ENCODE data around the gene MAP1LC3B2. TPM values are rescaled to one million over a fixed set of nuclear protein-coding genes. Genes with fewer than 3 reads are reported as not detected.
"Not testable (repeated sequence)": the region's sequence is repeated elsewhere in the genome, so short reads cannot be mapped to it uniquely, and the experiment has no call there.

Gene MAP1LC3B2
- total RNA-seq, 1 donor from 2014 or later = 0.13 TPM

DNA sequence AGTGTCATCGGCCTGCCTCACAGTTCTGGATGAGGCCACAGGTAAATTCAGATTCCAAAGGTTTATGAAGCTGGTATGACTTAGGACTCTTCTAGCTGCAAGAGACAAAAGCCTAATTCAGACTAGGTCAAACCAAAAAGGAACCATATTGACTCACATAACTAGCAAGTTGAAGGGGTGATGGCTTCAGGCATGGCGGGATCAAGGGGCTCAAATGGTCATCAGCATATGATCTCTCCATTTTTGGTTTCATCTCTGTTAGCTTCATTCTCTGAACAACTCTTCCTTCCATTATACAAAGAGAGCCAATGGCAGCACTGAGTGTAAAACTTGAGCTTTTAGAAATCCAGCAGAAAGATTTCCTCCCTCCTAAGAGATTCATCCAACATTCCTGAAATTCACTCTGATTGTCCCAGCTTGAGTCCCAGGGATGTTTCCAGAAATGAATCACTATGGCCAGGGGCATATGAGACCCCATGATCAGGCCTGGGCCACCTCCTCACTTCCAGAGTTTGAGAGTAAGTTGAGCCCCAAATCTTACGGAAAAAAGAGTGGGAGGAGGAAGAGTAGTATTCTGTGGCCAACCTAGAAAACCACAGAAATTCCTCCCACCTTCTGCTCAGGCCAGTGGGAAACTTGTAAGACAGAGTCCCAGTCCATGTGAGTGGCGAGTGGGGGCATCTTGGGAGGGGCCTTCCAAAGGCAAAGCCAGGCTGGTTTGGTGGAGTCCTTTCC, 2.0 kb upstream of the MAP1LC3B2 start:
- DNase-seq (ENCODE audit: low read depth in 2 of 2) = no peak

DNA sequence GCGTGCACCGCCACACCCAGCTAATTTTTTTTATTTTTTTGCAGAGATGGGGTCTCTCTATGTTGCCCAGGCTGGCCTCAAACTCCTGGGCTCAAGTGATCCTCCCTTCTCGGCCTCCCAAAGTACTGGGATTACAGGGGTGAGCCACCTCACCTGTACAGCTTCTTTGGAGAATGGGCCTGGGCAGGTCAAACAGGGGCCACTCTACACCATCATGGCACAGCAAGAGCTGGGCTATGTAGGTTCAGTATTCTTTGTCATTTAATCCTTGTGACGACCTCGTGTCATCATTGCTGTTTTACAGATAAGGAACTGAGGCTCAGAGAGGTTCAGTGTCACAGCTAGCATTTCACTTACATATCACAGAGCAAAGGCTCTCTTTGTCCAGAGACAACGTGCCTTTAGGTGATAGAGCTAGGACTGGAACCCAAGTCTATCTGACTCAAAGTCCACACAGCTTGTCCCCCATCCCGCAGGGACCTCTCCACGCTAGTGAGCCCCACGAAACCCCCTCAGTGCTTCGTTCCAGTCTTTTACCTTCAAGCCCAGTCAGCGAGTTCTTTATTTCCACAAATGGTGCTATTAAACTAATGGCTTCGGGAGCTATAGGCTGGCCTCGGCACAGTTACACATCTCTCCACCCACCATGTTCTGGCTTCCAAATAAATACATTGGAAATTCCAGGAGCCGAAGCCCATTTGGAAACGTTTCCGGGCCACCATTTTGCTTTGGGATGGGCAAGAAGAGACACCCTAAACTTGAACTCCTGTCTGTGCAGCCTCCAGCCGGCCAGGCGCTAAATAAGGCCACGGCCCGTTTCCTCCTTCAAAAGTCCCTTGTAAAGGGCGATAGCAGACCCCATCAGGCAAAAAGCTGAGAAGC, 660 bp upstream of the MAP1LC3B2 start:
- no peak for DNase-seq (ENCODE audit: low read depth in 2 of 2)

DNA sequence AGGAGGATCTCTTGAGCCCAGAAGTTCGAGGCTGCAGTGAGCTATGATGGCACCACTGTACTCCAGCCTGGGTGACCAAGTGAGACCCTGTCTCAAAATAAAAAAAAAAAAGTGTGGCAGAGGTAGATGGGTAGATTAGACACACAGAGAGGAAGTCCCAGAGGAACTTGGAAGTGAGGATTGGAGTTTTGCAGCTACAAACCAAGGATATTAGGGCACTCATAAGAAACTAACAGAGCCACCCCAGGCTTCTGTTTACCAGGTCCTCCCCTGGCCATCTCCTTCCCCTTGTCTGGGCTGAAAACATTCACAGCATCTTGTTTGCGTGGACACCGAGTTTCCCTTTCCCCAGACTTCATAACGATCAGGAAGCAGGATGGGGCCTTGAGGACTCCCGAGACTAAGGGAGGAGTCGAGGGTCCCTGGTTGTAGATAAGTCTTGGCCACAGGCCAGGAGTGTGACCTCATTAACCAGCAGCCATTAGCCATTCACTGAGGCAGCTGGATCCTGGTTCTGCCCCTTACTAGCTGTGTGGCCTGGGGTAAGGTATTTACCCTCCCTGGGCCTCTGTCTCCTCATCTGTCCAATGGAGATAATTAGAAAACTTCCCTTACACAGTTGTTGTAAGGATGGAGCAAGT, 2.1 kb downstream of the MAP1LC3B2 start:
- DNase-seq (ENCODE audit: low read depth in 2 of 2) = no peak

DNA sequence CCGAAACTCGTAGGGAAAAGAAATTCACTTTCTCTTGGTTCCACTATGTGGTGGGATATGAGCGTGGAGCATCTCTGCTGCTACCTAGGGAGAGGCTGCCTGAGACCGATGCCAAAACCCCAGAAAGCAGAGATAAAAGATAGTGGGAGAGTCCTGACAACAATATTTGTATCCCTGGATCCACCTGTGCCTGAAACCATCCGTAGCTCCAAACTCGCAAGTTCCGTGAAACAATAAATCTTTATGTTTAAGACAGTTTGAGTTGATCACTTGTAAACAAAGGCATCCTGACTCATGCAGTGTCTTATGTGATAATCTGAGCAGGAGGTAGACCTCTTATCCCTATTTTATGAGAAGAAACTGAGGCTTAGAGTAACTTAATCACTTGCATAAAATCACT, 2.9 kb downstream of the MAP1LC3B2 start:
- DNase-seq (ENCODE audit: low read depth in 2 of 2) = no peak

DNA sequence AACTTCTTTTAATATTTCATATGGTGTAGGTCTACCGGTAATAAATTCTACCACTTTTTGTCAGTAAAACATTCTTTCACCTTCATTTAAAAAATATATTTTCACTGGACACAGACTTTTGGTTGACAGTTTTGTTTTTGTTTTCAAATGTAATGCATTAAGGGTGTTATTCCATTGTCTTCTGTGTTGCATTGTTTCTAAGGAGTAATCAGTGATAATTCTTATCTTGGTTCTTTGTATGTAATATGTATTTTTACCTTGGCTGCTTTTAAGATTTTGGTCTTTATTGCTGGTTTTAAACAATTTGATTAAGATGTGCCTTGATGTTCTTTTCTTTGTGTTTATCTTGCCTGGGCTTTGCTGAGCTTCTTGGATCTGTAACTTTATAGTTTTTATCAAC, 4.1 kb downstream of the MAP1LC3B2 start:
- DNase-seq (ENCODE audit: low read depth in 2 of 2) = no peak

DNA sequence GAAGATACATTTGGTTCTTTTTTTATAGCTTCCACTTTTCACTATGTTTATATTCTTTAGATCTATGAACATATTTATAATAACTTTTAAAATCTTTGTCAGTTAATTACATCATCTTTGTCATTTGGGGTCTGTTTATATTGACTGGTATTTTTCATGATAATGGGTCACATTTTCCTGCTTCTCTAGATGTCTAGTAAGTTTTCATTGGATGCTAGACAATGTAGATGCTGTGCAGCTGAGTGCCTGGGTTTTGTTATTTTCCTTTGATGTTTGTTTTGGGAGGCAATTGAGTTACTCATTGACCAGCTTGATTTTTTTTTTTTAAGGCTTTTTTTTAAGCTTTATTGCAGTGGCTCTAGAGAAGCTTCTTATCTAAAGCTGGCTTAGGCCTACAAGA, 4.9 kb downstream of the MAP1LC3B2 start:
- DNase-seq (ENCODE audit: low read depth in 2 of 2) = no peak

DNA sequence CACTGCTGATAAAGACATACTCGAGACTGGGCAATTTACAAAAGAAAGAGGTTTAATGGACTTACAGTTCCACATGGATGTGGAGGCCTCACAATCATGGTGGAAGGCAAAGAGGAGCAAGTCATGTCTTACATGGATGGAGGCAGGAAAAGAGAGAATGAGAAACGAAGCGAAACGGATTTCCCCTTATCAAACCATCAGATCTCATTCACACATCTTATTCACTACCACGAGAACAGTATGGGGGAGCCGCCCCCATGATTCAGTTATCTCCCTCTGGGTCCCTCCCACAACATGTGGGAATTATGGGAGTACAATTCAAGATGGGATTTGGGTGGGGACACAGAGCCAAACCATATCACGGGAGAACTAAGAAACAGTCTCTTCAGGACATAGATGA, 6.0 kb downstream of the MAP1LC3B2 start:
- not testable (repeated sequence) for DNase-seq (ENCODE audit: low read depth in 2 of 2)

DNA sequence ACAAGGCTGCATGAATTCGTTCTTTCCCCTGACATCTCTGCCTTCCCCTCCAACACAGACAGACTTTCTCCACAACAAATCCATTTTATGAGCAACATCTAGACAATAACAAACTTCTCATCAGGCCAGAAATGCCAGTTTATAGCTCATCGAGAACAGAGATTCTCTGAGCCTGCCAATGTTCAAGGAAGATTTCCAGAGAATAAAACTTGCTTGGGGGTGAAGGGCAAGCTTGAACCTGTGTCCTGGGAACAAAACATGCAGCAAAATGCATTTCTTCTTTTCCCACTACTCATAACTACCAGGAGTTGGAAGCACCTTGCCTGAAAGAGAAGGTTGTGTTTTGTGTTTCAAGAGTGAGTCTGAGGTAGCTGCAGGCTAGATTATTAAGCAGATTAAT, 6.8 kb downstream of the MAP1LC3B2 start:
- DNase-seq (ENCODE audit: low read depth in 2 of 2) = no peak

DNA sequence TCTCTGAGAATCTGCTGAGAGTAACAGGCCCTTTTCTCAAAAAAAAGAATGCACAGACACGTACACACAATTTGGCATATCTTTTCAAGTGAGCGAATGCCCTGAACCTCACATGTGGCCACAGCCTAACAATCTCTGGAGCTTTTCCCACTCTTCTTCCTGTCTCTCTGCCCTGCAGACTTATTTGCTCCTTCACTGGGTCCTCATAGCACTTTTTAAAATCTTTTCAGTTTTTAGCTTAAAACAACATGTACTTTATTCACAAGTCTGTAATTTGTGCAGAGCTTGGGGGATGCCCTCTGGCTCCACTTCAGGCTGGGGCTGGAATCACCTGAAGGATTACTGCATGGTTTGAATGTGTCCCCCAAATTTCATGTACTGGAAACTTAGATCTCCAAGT, 9.0 kb downstream of the MAP1LC3B2 start:
- DNase-seq (ENCODE audit: low read depth in 2 of 2) = no peak

DNA sequence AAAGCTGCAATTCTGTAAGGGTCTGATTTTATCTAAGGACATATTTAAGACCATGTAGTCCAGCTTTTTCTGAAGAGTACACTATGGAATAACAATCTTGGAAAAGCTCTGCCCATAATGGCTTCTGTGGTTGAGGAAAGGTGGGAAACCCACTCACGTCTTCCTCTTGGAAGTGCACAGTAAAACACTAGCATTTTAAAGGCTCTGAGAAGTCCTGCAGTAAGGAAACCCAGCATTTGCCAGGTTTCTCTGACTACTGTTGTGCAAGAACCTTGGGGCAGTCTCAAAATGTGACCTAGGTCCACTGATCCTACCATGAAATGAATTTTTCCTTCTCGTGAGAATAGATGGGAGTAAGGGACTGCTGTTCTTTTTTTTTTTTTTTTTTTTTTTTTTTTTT, 11.9 kb downstream of the MAP1LC3B2 start:
- DNase-seq (ENCODE audit: low read depth in 2 of 2) = no peak

DNA sequence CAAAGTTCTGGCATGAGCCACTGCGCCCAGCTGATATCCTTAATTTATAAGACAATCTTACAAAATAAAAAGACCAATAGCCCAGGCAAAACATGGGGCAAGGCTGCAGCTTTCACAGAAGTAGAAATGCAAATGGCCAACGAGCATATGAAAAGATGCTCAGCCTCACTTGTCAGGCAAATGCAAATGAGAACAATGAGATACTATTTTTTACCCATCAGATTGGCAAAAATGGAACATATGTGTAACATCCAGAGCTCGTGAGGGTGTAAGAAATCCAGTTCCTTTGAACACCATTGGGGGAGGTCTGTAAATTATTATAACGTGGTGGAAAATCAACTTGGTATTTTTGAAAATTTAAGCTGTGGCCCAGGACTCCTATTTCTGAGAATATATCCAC, 14.6 kb downstream of the MAP1LC3B2 start:
- DNase-seq (ENCODE audit: low read depth in 2 of 2) = no peak

DNA sequence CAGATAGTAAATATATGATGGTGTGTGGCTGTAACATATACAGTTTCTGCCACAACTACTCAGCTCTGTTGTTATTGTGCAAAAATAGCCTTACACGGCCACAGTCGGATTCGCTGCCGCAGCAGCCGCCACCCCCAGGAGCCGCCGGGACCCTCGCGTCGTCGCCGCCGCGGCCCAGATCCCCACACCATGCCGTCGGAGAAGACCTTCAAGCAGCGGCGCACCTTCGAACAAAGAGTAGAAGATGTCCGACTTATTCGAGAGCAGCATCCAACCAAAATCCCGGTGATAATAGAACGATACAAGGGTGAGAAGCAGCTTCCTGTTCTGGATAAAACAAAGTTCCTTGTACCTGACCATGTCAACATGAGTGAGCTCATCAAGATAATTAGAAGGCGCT, 16.6 kb downstream of the MAP1LC3B2 start:
- DNase-seq (ENCODE audit: low read depth in 2 of 2) = not testable (repeated sequence)

DNA sequence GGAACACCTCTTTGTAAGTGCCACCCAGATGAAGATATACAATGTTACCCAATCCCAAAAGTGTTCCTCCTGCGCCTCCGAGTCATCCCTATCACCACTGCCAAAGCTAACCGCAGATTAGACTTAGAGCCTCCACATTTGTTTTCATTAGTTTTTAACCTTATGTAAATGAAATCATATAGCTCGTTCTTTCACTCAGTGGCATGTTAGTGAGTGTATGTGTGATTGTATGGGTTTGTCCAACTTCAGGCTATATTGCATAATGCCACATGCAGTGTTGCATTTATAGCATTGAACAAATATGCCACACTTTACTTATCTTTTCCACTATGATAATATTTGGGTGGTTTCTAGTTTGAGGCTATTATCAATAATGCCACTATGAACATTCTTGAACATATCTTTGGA, 18.0 kb downstream of the MAP1LC3B2 start:
- DNase-seq (ENCODE audit: low read depth in 2 of 2) = no peak

DNA sequence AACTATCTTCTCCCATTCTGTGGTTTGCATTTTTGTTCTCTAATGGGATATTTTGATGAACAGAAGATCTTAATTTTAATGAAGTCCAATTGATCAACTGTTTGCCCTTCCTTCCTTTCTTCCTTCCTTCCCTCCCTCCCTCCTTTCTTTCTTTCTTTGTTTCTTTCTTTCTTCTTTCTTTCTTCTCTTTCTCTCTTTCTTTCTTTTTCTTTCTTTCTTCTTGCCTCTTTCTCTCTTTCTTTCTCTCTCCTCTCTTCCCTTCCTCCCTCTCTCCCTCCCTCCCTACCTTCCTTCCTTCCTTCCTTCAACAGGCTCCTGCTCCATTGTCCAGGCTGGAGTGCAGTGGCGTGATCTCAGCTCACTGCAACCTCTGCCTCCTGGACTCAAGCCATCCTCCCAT, 18.9 kb downstream of the MAP1LC3B2 start:
- no peak for DNase-seq (ENCODE audit: low read depth in 2 of 2)

DNA sequence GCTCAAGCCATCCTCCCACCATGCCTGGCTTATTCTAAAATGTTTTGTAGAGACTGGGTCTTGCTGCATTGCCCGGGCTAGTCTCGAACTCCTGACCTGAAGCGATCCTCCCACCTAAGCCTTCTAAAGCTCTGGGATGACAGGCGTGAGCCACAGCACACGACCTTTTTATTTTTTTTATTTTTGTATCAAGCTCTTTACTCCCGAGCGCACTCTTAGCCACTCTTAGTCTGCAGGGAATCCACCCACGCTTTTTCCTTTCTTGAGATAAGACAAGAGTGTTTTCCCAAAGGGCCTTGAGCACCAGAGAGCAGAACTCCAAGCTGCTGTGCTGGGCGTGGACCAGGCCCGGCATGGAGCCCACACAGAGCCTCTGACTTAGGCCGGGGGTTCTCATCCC, 23.4 kb downstream of the MAP1LC3B2 start:
- no peak for DNase-seq (ENCODE audit: low read depth in 2 of 2)

DNA sequence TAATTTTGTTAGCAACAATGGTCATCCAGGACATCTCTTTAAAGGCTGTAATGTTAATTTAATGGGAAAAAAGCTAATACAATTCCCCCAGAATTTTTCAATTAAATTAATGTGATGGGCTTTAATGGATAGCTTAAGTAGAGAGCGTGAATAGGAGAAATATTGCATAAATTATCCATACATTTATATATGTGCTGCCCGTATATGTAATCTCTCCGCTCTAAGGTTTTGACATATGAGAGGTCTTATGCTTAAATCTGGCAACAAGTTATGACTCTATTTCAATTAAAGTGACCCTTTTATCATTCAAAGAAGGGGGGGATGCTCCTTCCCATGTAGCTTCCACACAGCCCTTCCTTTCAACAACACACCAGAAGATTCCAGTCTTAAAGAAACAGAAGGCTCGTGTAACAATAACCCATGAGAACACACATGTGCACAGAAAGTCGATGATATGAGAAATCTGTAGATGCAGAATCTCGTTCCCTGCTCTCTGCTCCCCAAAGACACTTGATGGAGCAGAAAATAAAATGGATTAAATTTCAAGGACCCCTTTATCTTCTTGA, 24.0 kb downstream of the MAP1LC3B2 start:
- no peak for DNase-seq (ENCODE audit: low read depth in 2 of 2)

DNA sequence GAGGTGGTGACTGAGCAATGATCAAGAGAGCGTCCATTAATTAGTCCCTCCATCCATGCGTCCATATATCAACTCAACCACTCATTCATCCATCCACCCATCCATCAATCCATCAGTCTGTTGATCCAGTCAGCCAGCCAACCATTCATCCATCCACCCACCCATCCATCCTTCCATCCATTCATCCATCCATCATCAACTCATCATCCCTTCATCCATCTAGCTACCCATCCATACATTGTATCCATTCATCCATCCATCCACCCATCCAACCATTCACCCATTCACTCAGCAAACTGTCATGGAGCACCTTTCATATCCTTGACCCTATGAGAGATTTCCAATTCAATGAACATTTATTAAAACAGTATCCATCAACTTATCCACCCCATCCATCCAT, 28.1 kb downstream of the MAP1LC3B2 start:
- no peak for DNase-seq (ENCODE audit: low read depth in 2 of 2)

DNA sequence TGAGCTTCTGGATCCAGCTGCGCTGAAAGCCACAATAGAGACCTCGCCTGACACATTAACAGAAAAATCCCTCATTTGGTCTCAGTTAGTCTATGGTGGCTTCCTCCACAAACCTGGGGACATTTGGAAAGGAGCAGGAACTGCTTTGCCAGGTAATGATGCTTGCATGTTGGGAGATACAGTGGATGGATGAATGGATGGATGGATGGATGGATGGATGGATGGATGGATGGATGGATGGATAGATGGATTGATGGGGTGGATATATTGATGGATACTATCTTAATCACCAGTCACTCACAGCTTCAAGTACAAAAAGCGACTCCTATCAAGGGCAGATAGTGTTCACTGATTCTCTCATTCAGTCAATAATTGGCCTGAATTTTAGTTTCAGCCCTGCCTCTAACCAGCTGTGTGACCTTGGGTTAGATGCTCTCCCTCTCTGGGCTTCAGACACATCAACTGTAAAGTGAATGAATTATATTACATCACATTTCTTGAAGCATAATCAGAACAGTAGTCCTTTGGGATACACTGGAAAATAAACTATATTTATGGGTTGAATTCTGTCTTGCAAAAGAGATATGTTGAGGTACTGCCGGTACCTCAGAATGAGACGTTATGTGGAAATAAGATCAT, 29.3 kb downstream of the MAP1LC3B2 start:
- DNase-seq (ENCODE audit: low read depth in 2 of 2) = no peak

DNA sequence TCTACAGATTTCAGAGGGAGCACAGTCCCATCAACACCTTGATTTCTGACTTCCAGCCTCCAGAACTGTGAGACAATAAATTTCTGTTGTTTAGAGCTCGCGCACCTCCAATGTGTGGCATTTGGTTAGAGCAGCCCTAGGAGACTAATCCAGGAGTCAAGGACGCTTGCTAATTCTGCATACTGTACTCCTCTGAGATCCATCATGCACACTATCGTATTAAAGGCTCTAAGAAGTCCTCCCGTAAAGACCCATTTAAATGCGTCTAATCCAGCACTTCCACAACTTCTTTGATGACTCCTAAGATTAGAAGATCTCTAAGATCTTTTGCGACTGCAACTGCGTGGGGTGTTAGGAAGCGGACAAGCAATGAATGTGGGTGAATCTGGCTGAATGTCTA, 30.4 kb downstream of the MAP1LC3B2 start:
- no peak for DNase-seq (ENCODE audit: low read depth in 2 of 2)

DNA sequence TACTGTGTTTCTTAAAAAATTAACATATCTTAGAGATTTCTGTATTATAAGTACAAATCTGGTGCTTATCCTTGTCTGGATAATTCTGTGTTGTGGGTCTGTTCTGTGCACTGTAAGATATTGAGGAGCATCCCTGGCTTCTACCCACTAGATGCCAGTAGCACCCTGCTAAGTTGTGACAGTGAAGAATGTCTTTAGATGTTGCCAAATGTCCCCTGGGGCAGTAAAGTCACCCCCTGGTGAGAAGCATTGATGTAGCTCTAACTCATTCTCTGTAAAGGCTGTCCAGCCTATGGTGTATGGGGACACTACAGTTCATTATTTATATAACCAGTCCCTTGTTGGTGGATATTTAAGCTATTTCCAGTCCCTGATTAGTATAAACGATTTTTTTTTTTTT, 31.4 kb downstream of the MAP1LC3B2 start:
- no peak for DNase-seq (ENCODE audit: low read depth in 2 of 2)

DNA sequence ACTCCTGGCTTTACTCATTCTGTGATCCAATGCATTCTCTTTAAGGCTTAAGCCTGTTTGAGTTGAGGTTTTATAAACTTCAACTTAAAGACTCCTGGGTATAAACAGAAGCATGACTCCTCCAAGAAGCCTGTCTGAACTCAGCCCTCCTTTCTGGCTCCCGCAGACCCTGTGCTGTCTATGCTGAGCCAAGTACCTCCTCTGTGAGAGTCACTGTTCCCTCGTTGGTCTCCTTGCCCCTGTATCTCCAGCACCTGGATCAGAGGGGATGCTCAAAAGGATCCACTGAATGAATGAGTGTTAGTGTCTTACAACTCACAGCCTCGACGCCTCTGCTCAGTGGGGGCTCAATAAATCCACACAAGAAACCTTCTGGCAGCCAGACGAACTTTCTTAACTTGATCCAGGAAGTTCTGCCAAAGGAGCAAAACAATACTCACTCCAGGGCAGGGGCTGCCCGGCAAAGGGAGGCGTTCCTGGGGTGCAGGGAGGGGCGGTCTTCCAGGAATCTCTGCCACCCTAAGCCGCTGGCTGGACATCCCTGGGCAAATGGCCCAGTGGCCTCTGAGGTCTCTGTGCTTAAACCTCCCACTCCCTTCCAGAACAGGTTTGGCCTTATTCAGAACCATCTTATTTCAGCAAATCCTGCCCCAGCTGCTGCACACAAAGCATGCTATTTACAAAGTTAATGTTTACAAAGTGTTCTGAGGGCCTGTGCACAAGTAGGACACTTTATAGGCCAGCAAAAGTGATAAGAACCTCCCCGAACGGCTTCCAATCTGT, 32.9 kb downstream of the MAP1LC3B2 start:
- DNase-seq (ENCODE audit: low read depth in 2 of 2) = no peak

Data from dermis microvascular lymphatic vessel endothelial cell (primary cell).